NCI-H69 (cell line): ENCODE results near the gene RECK.
"Not testable (repeated sequence)": the region's sequence is repeated elsewhere in the genome, so short reads cannot be mapped to it uniquely, and the experiment has no call there.

Source experiments
- DNase-seq: peaks from one replicate; lab custom pipeline; 2025; lab: John Stamatoyannopoulos, UW

Gene RECK

DNA sequence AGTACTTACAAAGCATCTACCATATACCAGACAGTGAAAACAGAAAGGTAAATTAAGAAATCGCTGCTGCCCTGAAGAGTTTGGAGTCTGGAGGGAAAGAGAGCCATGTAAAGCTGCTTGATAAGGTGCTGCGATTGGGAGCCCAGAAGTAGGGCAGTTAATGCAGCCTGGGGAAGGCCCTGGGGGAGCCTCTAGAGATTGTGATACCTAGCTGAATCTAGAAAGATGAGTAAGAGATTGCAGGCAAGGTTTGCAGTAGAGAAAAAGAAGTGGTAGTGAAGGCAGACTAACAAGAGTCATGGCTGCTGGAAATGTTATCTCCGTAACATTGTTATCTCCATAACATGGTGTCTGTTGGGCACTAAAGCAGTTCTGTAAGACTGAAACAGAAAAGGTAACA is 75.8 kb downstream of the RECK start:
- DNase-seq: no peak

DNA sequence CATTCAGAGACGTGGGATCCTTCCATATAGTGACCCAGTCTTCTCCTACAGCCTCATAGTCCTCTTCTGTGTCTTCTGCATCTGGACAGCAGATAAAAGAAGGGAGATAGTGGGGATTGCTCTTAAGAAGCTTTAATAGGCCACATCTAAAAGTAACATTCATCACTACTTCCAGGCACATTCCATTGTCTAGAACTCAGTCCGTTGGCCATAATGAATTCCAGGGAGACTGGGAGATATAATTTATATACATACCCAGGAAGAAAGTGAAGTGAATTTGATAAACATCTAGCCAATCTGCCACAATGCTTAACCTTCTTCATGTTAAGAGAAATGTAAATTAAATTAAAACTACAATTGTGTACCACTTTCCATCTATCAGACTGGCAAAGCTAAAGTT is 77.3 kb downstream of the RECK start:
- no peak for DNase-seq

DNA sequence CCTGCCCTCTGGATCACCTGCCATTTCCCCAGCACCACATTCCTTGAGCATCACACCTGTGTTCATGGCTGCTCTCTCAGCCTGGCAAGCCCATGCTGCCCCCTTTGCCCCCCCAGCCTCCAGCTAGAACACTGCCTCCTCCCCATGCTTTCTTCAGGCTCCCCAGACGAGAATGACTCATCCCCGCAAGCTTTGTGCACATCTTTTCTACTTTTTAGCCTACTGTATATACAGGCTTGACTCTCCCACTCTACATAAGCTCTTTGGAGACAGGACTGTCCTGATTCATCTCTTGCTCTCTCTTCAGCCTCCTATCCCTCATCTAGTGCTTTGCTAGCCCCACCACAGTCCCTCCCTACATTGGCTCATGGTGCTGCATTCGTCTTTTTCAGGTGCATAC is 79.9 kb downstream of the RECK start:
- DNase-seq: no peak

DNA sequence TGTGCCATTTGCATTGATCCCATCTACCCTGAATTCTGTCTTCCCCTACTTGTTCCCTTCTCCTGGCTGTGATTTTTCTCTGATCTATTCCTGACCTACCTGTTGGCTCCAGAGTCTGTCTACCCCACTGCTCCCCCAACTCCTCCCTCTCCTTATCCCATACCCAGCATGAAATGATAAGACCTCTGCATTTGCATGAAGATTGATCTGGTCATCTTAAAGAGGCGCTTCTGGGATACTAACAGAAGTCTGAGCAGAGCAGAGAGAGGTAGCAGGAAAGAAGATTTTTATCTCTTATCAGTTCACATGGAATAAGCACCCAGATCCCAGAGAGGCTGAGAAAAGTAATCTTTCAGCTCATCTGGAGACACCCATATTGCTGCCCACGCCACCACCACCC is 81.5 kb downstream of the RECK start:
- no peak for DNase-seq

DNA sequence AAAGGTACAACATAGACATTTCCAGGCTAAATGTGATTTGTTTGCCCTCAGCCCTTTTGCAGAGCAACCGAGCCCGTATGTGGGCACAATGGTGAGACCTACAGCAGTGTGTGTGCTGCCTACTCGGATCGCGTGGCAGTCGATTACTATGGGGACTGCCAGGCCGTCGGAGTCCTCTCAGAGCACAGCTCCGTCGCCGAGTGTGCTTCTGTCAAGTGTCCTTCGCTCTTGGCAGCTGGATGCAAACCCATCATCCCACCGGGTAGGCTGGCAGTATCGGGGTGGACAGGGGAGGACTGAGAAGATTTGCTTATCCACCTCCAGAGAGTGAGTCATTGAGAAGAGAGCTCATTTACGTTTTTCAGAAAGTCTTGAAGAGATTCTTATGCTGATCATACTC is 82.0 kb downstream of the RECK start:
- no peak for DNase-seq

DNA sequence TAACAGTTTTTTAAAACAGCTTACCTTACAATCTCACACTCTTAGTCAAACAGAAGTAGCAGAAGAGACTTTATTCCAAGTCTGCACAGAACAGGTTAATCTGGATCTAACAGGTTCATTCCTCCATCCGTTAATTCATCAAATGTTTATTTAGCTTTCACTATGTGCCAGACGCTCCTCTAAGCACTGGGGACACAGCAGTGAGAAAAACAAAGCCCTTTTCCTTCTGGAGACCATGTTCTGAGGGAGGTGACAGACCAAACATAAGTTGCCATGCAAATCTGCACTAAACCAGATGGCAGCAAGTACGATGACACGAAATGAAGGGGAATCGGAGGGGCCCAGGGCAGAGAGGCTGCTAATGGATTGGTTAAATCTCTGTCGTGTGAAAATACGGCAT is 82.8 kb downstream of the RECK start:
- no peak for DNase-seq

DNA sequence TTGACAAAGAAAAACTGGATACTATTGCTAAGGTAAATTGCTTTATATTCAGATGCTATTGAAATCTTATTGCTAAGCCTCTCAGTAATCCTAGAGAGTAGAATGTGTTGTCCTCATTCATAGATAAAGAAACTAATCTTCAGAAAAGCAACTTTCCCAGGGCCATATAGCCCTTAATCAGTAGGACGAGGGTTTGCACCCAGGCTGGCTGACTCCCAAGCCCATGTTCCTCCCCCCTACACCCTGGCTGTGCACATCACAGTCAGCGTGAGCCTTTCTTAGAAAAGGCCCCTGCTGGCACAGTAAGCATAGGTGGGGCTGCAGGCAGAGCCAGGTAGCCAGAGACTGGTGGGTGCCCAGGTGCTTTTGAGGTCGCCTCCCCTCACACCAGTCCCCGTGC is 84.0 kb downstream of the RECK start:
- DNase-seq: peak; percentile 19

DNA sequence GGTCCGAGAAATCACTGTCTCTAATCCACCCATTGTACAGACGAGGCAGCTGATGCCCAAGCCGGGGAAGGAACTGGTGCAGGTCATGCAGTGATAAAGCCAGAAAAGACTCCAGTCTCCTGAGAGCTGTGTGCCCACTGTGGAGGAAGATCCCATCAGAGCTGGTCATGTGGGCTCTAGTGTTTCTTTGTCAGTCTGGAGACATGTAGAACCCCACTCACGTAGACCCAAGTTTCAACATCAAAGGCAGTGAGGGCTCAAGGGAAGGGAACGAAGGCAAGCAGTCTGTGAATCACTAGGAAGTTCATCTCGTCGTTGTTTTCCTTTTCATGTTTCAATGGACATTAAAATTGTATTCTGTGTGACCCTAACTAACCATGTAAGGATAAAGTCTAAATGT is 85.3 kb downstream of the RECK start:
- no peak for DNase-seq

DNA sequence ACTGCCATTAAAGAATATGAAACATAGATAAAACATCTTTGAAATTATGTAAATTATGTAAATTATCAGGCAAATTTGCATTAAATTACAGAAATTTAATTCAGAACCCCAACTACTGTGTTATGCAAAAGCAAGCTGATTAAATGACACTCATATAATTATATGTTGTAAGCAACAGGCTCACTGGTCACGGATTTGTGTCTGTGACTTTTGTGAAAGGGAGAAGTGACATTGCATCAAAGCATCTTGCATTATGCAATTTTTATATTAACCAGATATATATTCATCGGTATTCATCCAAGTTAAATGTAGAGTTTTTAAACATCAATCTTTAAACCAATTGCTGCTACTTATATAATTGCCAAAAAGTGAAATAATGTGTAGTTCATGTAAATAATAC is 86.8 kb downstream of the RECK start:
- DNase-seq: no peak

DNA sequence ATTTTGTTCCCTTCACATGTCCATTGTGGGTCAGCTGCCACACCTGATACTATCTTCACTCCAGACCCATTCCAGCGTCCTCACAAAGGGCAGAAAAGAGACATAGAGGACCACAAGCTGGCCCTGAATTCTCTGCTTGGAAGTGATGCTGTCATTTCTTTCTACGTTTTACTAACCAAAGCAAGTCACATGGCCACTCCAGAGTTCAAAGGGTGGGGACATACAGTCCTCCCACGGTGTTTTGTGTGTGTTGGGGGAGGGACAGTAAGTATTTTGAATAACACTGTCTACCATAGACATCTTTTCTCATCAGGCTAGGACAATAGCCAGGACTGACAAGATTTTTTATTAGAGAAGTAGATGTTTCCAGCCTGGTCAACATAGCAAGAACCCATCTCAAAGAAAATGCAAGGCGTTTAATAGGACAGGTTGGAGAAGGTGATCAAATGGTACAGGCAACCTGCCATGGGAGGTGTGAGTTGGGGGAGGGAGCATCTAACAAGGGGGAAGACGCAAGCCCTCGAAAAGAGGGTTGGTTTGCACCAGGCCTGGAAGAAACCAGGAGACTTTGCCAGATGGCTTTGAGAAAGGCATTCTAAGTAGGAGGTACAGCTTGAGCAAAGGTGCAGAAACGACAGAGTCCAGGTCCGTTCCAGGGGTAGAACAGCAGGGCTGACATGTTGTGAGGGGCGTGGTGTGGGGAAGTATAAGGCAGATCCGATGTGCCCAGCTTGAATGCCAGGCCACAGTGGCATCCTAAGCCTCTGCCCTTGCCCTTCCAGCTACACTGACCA is 88.5 kb downstream of the RECK start:
- no peak for DNase-seq

DNA sequence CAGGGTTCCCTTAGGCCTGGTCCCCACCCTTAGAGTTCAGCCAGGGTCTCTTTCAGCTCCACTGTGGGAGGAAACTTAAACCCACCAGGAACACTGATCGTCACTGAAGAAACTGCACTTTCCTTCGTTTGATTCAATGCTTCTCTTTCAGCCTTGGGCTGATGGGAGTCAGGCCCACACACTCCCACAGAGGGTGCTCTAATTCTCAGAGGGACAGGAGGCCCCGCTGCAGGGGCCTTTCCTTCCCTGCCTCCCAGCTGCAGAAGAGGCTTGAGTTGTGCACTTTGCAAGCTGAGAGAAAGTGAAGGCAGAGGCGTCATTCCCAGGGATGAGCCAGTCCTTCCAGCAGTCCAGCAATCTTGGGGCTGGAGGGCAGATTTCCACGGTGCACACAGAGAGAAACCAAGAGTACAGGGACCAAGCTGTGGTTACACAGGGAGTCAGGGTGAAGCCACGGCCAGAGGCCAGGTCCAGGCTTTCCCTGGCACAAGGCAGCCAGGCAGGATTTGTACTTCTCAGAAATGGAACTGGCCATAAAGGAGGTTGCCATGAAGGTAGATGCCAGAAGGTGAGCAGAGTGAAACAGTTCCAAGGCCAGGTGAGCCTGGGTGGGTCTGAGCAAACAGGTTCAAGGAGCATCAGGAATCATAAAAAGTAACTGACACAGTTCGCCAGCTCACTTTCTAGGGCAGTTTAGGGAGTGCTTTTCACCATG is 89.5 kb downstream of the RECK start:
- no peak for DNase-seq

DNA sequence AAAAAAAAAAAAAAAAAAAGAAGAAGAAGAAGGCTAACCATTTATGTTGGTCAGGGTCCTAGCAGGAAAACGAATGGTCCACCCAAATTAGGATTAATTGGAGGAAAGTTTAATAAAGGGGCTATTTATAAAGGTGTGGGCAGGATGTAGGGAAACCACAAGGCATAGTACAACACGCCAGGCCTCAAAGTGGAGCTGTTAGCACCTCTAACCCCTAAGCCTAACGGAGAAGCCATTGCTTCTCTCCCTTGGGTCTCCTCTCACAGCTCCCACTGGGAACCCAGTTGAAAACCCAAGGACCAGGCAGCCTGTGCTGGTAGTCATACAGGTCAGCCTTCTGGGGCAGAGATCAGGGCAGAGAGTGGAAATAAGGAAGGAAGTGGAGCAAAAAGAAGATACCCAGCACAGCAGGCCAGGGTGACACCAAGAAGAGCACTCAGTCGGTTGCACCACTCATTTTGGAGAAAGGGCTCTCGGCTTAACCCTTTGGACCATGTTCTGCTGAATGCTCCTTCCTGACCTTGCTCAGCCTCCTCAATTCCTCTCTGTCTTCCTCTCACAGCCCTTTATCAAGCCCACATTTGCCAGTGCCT is 91.0 kb downstream of the RECK start:
- DNase-seq: no peak

DNA sequence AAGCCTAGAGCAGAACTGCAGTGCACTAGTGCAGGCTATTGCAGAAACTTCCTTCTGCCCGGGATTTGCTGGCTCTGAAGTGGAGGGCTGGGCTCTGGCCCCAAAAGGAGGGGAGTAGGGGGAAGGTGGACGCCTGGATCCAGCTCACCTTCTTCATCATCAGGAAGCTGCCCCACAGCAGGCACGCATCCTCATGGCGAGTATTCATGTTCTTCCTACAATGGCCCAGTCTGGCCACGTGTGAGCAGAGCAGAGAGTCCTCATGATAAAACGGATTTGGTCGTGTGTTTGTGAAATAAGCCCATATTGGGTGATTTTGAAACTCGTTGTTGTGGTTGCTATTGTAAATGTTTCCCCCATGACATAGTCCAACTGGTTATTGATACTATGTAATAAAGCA is 91.6 kb downstream of the RECK start:
- no peak for DNase-seq

DNA sequence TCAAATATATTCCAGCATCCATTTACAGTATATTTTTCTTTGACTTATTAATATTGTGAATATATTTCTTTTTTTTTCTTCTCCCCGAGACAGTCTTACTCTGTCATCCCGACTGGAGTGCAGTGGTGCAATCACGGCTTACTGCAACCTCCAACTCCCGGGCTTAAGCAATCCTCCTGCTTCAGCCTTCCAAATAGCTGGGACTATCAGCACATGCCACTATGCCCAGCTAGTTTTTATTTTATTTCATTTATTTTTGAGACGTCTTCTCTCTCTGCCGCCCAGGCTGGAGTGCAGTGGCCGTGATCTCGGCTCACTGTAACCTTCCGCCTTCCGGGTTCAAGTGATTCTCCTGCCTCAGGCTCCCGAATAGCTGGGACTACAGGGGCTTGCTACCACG is 92.4 kb downstream of the RECK start:
- DNase-seq: no peak

DNA sequence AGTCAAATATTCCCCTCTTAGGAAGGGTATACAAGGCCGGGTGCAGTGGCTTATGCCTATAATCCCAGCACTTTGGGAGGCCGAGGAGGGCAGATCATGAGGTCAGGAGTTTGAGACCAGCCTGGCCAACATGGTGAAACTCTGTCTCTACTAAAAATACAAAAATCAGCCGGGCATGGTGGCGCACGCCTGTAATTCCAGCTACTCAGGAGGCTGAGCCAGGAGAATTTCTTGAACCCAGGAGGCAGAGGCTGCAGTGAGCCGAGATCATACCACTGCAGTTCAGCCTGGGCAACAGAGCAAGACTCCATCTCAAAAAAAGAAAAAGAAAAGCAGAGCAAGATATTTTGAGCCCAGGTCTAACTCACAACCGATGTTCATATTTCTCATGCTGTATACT is 95.0 kb downstream of the RECK start:
- not testable (repeated sequence) for DNase-seq

DNA sequence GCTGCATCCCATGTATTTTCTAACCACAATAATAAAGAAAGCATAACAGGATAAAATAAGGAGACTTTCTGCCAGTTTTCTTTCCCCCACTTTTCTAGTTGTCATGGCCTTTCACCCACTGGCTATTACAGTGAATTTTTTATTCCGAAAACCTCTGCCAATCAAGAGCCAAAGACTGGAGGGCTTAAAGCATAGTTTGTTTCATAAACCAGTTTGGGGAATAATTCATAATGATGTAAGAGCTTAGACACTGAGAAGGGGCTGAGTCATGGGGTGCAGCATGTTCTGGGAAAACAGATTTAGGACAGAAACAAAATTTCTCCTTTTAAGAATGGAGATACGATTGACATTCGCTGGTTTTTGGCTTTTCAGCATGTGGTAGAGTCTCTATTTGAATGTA is 95.4 kb downstream of the RECK start:
- no peak for DNase-seq

DNA sequence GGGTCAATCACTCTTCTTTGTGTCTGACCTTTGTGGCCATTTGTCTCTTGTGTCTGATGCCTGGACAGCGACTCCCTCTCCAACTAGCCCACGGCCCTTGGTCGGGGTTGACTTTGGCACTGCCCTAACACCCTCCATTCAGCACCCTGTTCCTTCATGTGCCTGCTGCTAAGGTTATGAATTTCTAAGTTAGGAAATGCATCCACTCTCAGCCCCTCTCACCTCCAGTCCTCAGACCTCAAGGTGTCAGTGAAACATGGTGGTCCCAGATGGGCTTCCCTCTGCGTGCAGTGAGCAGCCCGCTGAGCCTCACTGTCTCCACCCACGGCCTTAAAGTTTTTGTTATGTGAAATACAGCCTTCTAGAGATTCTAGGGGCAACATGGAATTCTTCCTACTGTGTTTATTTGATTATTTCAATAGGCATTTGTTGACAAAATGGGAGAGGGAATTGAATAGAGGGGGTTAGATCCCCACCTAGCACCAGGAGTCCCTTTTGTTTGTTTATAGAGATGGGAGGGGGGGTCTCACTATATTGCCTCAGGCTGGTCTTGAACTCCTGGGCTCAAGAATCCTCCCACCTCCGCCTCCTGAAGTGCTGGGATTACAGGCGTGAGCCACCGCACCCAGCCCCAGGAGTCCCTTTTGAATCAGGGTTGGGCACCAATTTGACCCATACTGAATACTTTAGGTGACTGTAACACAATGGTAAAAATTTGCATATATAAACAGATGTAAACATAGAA is 98.2 kb downstream of the RECK start:
- DNase-seq: peak; percentile 57

DNA sequence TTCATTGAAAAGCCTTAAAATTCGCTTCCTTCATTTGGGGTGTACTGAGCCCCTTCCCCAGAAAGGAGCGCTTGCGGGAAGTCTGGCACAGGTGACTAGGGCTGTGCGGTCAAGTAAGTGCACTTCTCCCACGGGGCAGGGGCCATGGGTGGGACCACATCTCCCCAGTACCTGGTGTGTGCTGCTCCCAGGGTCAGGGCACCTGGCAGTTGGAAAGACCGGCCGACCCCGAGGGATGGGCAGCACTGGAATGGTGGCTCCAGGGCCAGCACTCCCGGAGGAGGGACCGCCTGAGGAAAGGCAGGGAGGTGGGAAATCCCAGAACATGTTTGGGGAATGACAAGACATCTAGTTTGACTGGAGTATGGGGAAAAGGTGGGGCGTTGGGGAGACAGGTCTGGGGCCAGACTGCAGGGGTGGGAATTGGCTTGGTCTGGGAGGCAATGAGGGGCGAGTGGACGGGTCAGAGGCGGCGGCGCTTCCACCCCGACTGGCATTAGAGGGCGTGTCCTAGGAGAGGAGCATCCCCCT is 99.1 kb downstream of the RECK start:
- no peak for DNase-seq

DNA sequence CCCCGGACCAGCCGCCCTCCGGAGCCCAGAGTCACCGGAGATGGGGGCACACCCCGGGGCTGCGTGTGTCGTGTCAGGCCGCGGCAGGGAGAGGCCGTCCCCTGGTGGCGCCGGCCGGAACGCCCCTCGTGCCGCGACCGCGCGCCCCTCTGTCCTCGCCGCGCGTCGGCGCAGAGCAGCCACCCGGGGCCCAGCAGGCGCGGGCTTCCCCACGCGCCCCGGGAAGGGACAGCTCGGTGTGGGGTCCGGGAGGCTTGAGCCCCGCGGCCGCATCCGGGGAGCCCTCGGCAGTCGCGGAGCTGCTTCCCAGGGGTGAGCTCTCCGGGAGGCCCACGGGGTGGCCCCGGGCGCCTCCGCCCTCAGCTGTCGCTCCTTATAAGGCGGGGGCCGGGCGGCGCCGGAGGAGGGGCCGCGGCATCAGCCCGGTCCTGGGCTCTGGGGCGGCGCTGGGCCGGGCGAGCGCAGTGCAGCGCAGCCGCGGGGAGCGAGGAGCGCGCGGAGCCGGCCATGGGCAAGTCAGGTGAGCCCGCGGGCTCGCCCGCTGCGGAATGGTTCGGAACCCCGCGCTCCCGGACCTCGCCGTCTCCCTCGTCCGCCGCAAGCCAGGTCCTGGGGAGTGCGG is 99.7 kb downstream of the RECK start, which contains the start of gene GLIPR2:
TSS of gene GLIPR2 (plus strand) at position 462 of the 622 bp plus-strand sequence. CDS start at position 508, 46 bp downstream.
- DNase-seq: peak; percentile 79

DNA sequence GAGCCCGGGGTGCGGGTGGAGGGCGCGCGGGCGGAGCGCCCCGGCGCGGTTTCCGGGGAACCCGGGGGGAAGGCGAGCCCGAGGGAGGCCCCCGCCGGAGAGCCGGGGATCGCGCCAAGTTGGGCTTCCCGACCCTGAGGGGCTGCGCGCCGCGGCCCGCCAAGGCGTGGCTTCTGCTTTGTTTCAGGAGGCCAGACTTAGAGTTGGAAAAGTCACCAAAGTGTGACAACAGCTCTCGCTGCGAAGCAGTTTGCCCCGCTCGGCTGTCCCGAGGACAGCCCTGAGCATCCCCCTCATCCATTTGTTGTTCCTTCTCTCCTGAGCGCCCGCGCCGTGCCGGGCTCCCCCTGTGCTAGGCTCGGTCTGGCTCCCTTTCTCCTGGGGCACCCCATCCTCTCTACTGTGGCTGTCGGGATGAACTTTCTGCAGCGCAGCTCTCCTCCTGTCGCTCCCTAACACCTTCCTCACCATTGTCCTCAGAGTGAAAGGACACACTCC is 100.2 kb downstream of the RECK start:
- DNase-seq: peak; percentile 32

DNA sequence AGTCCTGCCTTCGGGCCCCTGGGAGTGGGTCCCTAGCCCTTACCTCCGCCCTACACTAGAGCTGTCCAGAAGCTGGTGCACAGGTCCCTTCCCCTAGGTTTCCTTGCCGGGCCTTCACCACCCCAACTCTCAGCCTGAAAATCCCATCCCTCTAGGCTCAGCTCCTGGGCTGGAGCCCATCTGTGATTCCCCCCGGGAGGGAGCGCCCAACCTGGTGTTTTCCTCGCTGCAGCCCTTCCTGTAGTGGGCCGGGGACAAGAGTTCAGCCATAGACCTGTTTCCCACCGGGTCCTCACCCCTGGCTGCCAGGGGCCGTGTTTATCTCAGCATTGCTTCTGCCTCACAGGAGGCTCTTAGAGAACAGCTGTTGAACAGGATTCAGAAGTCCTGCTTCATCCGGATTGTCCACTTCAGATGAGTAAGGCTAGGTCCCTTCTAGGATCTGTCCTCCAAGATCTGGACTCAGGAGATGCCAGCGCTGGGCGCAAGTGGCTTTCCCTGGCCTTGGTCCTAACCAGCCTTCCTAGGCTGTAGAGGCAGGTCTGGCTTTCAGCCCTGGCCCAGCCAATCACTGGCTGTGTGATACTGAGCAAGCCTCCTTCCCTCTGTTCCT is 100.8 kb downstream of the RECK start:
- no peak for DNase-seq
